Esophagus (tissue), 2 donors: ENCODE data around the gene PI4K2B. TPM values are rescaled to one million over a fixed set of nuclear protein-coding genes. Genes with fewer than 3 reads are reported as not detected.
"Not testable (repeated sequence)": the region's sequence is repeated elsewhere in the genome, so short reads cannot be mapped to it uniquely, and the experiment has no call there.

Experiments used
- H3K27ac ChIP-seq, 2 donors: one replicate each; pipeline ENCODE4 v1.5.1; 2013; ENCODE audit warnings: low read depth in 2 of 2, mild to moderate bottlenecking in 2 of 2, inconsistent platforms in 1 of 2, low read length in 1 of 2, moderate library complexity in 1 of 2
- H3K27me3 ChIP-seq, 2 donors: one replicate each; pipeline ENCODE4 v1.6.1; 2013; ENCODE audit warnings: low read length in 2 of 2, control low read depth in 1 of 2, mild to moderate bottlenecking in 1 of 2; ENCODE audit not compliant: insufficient read depth in 2 of 2, control insufficient read depth in 1 of 2
- H3K36me3 ChIP-seq, 2 donors: one replicate each; pipeline ENCODE4 v1.6.1; 2013; ENCODE audit warnings: low read length in 1 of 2; ENCODE audit not compliant: control insufficient read depth in 2 of 2, insufficient read depth in 2 of 2
- H3K4me1 ChIP-seq, 2 donors: one replicate each; pipeline ENCODE4 v1.6.1; 2013; ENCODE audit warnings: low read length in 1 of 2; ENCODE audit not compliant: control insufficient read depth in 2 of 2, insufficient read depth in 2 of 2
- H3K4me3 ChIP-seq, 2 donors: one replicate each; pipeline ENCODE4 v1.5.1; 2013; ENCODE audit warnings: low read length in 2 of 2, mild to moderate bottlenecking in 2 of 2, low read depth in 1 of 2, moderate library complexity in 1 of 2
- H3K9me3 ChIP-seq, 2 donors: one replicate each; pipeline ENCODE4 v1.6.1; 2013; ENCODE audit warnings: mild to moderate bottlenecking in 2 of 2, low read depth in 1 of 2, low read length in 1 of 2, moderate library complexity in 1 of 2; ENCODE audit not compliant: control insufficient read depth in 2 of 2, insufficient read depth in 1 of 2
- WGBS, 2 donors: extraction: QIAGEN DNeasy Blood & Tissue Kit; methylation state at CpG; one replicate each; pipeline ENCODE4 v1.1.7; 2013; 5-methylcytosine and 5-hydroxymethylcytosine counted together
- polyA plus RNA-seq, 2 donors: library from polyadenylated mRNA; stranded (reverse); fragments of 200-250 nt; gene quantifications; one replicate each; pipeline ENCODE4 v1.2.3, GENCODE V29; 2013
- donor health status: healthy with polysubstance abuse.
- donor health status: Bipolar disorder and iron deficiency.

The PI4K2B gene
- polyA plus RNA-seq, 2 donors, result 7.3 to 11.6 TPM

GRCh38 chr4:25310066-25310802 lies 76.4 kb downstream of the PI4K2B start:
- H3K36me3 ChIP-seq, result no peaks in the 10 kb centered on the region
- no peaks in the 10 kb centered on the region for H3K9me3 ChIP-seq
- 65 to 72% methylated on average over 4 of the region's 4 CpGs for WGBS, 2 donors
- H3K4me1 ChIP-seq, result no peaks in the 10 kb centered on the region
- no peaks in the 10 kb centered on the region for H3K27me3 ChIP-seq
- no peak overlapping the region for H3K27ac ChIP-seq
- H3K4me3 ChIP-seq, result no peak overlapping the region

GRCh38 chr4:25310803-25311166 lies 77.0 kb downstream of the PI4K2B start:
- Histone ChIP-seq H3K36me3 (no peaks in the 10 kb centered on the region), H3K9me3 (no peaks in the 10 kb centered on the region), H3K4me3 (no peak overlapping the region), H3K4me1 (no peaks in the 10 kb centered on the region), H3K27ac (no peak overlapping the region), H3K27me3 (no peaks in the 10 kb centered on the region)
- WGBS, 2 donors, result 81 to 86% methylated on average over 1 of the region's 1 CpG

DNA sequence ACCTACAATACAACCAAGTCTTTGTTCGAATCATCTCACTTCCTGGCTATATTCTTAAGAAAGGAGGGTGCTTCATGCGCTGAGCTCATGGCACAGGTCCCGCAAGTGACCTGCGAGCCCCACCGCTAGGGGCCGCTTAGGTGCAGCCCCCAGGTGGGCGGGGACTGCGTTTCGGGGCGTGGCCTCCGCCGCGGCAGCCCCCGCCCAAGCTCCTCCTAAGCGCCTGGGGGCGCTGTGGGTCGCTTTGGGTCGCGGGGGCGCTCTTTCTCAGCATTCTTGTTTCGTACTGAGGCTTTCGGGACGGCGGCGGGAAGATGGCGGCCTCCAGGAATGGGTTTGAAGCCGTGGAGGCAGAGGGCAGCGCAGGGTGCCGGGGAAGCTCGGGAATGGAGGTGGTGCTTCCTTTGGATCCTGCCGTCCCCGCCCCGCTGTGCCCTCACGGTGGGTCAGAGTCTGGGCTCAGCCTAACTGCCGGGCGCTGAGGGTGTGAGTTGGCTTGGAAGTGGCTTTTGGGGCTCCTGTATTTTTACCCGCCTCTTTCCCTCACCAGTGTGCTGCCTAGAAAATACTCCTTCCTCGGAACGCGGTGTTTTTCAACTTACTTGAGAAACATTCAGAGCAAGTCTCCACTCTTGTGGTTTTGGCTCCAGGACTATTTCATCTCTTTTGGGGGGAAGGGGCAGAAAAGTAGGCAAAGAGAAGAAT lies 78.8 kb downstream of the PI4K2B start, which contains the start of gene ZCCHC4:
ZCCHC4 (plus strand) TSS at position 279 of the 705 bp plus-strand sequence; CDS start at position 315, 36 bp downstream.
- Histone ChIP-seq H3K27ac (peak within 1 kb of the TSS; percentile 76 to 97), H3K4me3 (peak within 1 kb of the TSS; percentile 85 to 95), H3K36me3 (no peaks in the 10 kb centered on the region), H3K9me3 (no peaks in the 10 kb centered on the region), H3K4me1 (no peaks in the 10 kb centered on the region), H3K27me3 (no peaks in the 10 kb centered on the region)
- WGBS, 2 donors, result 1% methylated on average over 40 of the region's 40 CpGs

GRCh38 chr4:25313201-25313895 lies 79.5 kb downstream of the PI4K2B start:
- 12 to 26% methylated on average over 23 of the region's 23 CpGs for WGBS, 2 donors
- Histone ChIP-seq H3K27ac (peak overlapping the region in 1 of 2 donors; percentile 76), H3K4me1 (no peaks in the 10 kb centered on the region)

DNA sequence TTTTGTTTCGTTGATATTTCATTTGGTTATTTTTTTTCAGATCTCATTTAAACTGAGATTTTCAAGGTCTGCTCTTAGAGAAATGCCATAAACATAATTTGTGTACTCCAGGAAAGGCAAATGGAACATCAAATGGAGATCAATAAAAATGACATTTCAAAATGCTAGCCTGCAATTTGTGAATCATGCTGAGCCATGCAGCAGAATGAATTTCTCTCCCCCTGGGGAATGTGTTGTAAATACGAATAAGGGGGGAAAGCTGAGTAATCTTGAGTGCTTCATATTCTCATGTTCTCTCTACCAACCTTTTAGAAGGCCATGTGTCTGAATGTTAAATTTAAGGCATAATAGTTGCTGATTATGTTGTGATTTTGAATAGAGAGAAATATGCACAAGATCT lies 86.5 kb downstream of the PI4K2B start:
- no peak overlapping the region for H3K27ac ChIP-seq
- H3K27me3 ChIP-seq, result no peaks in the 10 kb centered on the region
- 73 to 74% methylated on average over 2 of the region's 2 CpGs for WGBS, 2 donors
- H3K4me1 ChIP-seq, result no peaks in the 10 kb centered on the region
- H3K9me3 ChIP-seq, result no peaks in the 10 kb centered on the region
- no peaks in the 10 kb centered on the region for H3K36me3 ChIP-seq
- H3K4me3 ChIP-seq, result no peak overlapping the region

More at GRCh38 chr4:25313201-25313895, 79.5 kb downstream of the PI4K2B start:
- no peaks in the 10 kb centered on the region for H3K36me3 ChIP-seq
- no peaks in the 10 kb centered on the region for H3K27me3 ChIP-seq
- H3K4me3 ChIP-seq, result peak overlapping the region; percentile 85 to 95
- H3K9me3 ChIP-seq, result no peaks in the 10 kb centered on the region

DNA sequence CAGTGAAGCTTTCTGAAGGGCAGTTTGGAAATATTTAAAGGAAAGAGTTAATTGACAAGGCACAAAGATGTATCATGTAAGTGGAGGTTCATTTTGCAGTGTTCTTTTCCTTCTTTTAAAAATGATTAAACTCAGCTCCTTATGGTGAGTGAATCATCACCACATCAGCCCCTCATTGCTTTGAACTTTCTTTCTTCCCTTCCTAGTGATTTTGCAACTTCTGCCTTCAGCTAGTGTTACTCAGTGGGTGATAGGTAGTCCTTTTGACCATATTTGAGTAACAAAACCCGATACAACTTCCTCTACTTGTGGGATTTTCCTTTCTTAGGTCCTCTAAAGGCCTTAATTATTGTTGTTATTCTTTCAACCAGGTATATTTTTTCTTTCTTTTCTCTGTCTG lies 86.9 kb downstream of the PI4K2B start:
- Histone ChIP-seq H3K4me3 (no peak overlapping the region), H3K27me3 (no peaks in the 10 kb centered on the region), H3K27ac (no peak overlapping the region), H3K9me3 (no peaks in the 10 kb centered on the region), H3K36me3 (no peaks in the 10 kb centered on the region), H3K4me1 (no peaks in the 10 kb centered on the region)
- 47 to 59% methylated on average over 1 of the region's 1 CpG for WGBS, 2 donors

DNA sequence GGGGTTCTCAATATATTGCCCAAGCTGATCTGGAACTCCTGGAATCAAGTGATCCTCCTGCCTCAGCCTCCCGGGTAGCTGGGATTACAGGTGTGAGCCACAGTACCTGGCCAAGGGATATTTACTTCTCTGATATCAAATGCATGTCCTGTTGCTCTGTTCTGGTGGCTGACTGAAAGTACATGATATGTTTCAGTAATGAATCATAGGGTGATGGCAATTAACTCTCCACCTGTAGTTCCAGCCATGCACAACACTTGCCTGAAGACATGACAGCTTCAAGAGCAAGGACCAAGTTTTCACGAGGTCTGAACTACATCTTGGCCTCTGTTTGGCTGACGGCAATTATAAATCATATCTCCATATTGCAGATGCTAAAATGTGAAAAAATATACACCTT lies 87.9 kb downstream of the PI4K2B start:
- WGBS, 2 donors, result 90 to 96% methylated on average over 3 of the region's 3 CpGs
- no peaks in the 10 kb centered on the region for H3K36me3 ChIP-seq
- H3K4me3 ChIP-seq, result no peak overlapping the region
- no peak overlapping the region for H3K27ac ChIP-seq
- no peaks in the 10 kb centered on the region for H3K9me3 ChIP-seq
- no peaks in the 10 kb centered on the region for H3K4me1 ChIP-seq
- H3K27me3 ChIP-seq, result no peaks in the 10 kb centered on the region

GRCh38 chr4:25328463-25328862 lies 94.6 kb downstream of the PI4K2B start:
- WGBS, 2 donors, result 94 to 98% methylated on average over 3 of the region's 3 CpGs
- H3K4me1 ChIP-seq, H3K27ac ChIP-seq, H3K9me3 ChIP-seq, H3K27me3 ChIP-seq, H3K36me3 ChIP-seq, H3K4me3 ChIP-seq: not testable (repeated sequence)
